Measurements from ENCODE around the gene PDE4B.

PDE4B gene

GRCh38 chr1:65939191-65939590 is 146.5 kb downstream of the PDE4B start:
- TF ChIP-seq POLR2A (IDR thresholded peaks at IDR 0.05; ENCODE audit: low read length) (no peak), GATA1 (IDR thresholded peaks at IDR 0.05; ENCODE audit: low read depth, low read length) (no peak)
- DNase-seq: no peak

DNA sequence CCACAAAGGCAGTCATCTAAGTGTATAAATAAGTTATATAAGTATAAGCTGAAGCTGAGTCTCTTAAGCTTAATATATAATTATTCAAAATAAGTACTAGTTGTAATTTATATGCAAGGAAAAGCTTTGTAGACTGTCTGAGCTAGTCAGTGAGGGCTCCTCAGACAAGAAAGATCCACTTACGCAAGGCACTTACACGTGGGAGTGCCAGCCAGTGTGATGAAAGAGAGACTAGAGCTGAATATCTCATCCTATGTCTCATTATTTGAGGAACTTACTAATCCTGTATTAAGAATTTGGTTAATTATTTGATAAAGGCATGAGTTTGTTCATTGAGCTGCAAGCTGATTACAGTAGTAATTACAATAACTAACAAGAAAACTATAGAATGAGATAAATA is 146.9 kb downstream of the PDE4B start:
- TF ChIP-seq GATA1 (IDR thresholded peaks at IDR 0.05; ENCODE audit: low read depth, low read length): no peak
- TF ChIP-seq POLR2A (IDR thresholded peaks at IDR 0.05; ENCODE audit: low read length): no peak
- DNase-seq: no peak

- no peak for DNase-seq
Measured at GRCh38 chr1:65940126-65940525, 147.4 kb downstream of the PDE4B start.

DNA sequence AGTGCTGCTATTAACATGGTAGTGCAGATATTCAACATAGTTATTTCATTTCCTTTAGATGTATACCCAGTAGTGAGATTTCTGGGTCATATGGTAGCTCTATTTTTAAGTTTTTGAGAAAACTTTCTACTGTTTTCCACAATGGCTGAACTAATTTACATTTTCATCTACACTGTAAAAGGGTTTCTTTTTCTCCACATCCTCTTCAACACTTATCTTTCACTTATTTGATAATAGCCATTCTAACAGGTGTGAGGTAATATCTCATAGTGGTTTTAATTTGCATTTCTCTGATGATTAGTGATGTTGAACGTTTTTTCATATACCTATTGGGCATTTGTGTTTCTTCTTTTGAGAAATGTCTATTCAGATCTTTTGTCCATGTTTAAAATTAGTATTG is 149.8 kb downstream of the PDE4B start:
- TF ChIP-seq GATA1 (IDR thresholded peaks at IDR 0.05; ENCODE audit: low read depth, low read length) (no peak), POLR2A (IDR thresholded peaks at IDR 0.05; ENCODE audit: low read length) (no peak)
- no peak for DNase-seq

More at GRCh38 chr1:65940126-65940525, 147.4 kb downstream of the PDE4B start:
- TF ChIP-seq GATA1 (IDR thresholded peaks at IDR 0.05; ENCODE audit: low read depth, low read length): no peak
- TF ChIP-seq POLR2A (IDR thresholded peaks at IDR 0.05; ENCODE audit: low read length): no peak

DNA sequence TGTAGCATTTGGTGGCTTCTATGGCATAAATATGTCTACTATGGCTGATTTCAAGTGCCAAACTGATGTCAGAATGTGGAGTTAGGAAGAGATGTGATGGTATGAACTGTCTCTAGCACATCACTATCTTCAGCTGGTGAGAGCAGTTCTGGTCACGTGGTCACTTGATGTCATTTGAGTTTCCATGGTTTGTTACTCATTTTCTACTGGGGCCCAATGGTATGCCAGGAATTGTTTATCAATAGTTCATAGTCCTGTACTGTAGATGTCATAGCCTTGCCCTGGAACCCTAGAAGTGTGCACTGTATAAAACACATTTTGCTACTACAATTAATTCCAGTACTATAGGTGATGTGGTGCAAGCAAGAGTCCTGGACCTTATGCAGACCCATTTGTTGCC is 153.7 kb downstream of the PDE4B start:
- TF ChIP-seq POLR2A (IDR thresholded peaks at IDR 0.05; ENCODE audit: low read length) (no peak), GATA1 (IDR thresholded peaks at IDR 0.05; ENCODE audit: low read depth, low read length) (no peak)
- DNase-seq: no peak

DNA sequence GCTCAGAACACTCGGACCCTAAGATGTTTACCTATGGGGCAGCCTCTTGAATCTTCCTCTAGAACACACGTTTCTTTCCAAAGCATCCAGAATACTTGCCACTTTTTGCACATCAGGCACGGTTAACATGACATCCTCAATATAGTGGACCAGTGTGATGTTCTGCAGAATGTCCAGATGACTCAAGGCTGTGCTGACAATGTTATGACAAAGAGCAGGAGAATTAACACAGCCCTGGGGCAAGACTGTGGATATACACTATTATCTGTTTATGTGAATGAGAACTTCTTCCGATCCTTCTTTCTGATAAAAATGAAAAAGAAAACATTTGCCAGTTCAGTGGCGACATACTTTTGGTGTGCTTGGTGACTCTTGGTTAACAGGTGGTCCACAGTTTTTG is 154.3 kb downstream of the PDE4B start:
- TF ChIP-seq GATA1 (IDR thresholded peaks at IDR 0.05; ENCODE audit: low read depth, low read length) (no peak), POLR2A (IDR thresholded peaks at IDR 0.05; ENCODE audit: low read length) (no peak)
- no peak for DNase-seq

DNA sequence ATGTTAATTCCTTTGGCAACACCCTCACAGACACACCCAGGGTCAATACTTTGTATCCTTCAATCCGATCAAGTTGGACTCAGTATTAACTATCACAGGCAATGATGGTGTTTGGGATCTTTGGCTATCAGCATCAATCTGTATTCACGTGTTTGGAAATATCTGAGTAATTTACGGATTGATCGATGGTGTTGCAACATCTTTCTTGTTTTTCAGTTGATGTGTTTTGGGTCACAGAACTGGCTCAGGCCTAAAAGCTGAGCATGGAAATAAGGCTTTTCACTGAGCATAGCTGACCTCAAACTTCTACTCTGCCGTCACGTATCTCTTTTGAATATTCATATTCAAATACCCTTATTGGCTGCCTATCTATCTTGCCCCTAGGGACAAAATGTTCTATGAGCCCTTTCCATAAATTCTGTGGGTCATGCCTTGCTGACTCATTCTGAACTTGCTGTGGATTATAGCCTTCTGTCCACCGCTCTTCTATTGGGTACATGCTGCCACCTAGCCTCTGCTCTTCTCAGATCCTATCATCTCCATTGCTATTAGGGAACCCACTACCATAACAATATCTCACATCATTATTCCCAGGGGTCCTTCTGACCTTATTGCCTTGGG is 156.0 kb downstream of the PDE4B start:
- TF ChIP-seq GATA1 (IDR thresholded peaks at IDR 0.05; ENCODE audit: low read depth, low read length) (no peak), POLR2A (IDR thresholded peaks at IDR 0.05; ENCODE audit: low read length) (no peak)
- peak; percentile 15 to 47 for DNase-seq

DNA sequence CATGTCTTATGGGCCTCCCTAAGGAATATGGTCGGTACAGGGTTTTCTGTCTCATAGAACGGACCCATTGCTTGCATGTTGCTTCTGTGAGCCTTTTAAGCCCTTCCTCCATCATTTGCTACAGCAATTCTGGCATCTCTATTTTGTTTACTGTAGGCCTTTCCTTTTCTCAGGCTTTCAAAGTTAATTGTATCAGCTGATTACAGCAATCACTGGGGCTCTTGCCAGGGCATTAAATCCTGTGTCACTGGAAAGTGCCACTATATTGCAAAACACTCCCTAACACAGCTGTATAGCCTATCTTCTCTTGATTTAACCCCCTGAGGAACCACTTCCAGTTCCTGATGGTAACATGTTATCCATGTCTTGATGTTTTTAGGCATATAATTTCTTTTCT is 156.5 kb downstream of the PDE4B start:
- no peak for DNase-seq
- TF ChIP-seq POLR2A (IDR thresholded peaks at IDR 0.05; ENCODE audit: low read length) (no peak), GATA1 (IDR thresholded peaks at IDR 0.05; ENCODE audit: low read depth, low read length) (no peak)

DNA sequence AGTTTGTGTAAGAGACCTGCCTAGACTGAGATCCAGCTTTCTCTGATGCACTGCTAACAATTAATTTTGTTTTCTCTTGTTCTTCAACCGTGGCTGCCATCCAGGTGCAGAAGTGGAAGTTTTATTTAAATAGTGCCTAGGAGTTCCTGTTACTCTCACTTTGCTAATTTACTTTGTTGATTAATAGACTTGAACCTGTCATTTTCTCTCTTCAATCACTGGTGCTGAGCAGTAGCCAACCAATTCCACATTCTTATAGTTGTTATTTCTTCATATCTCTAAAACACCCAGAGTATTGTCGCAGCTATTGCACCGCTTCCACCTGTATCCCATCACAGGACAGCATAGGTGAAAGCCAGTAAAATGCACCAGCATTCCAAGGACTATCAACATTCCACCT is 157.2 kb downstream of the PDE4B start:
- DNase-seq: no peak
- no peak for TF ChIP-seq POLR2A (IDR thresholded peaks at IDR 0.05; ENCODE audit: low read length)

GRCh38 chr1:65952696-65953095 is 160.0 kb downstream of the PDE4B start:
- peak in 1 of 2 experiments; percentile 15 for DNase-seq
- TF ChIP-seq POLR2A (IDR thresholded peaks at IDR 0.05; ENCODE audit: low read length) (no peak), GATA1 (IDR thresholded peaks at IDR 0.05; ENCODE audit: low read depth, low read length) (no peak)

DNA sequence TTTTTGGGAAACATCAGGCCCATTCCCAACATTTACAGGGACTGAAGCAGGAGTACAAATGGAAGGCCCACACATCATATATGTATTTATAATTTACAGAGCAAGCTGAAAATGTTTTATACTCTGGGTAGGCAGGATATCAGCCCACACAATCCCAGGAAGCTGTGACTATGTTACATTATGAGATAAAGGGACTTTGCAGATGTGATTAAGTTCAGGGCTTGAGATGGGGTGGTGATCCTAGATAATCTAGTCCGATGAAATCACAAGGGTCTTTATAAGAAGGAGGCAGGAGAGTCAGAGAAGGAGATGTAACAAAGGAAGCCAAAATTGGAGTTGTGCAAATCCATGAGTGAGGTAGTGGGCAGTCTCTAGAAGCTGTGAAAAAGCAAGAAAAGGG is 160.5 kb downstream of the PDE4B start:
- DNase-seq: no peak
- TF ChIP-seq POLR2A (IDR thresholded peaks at IDR 0.05; ENCODE audit: low read length): no peak
- TF ChIP-seq GATA1 (IDR thresholded peaks at IDR 0.05; ENCODE audit: low read depth, low read length): no peak

DNA sequence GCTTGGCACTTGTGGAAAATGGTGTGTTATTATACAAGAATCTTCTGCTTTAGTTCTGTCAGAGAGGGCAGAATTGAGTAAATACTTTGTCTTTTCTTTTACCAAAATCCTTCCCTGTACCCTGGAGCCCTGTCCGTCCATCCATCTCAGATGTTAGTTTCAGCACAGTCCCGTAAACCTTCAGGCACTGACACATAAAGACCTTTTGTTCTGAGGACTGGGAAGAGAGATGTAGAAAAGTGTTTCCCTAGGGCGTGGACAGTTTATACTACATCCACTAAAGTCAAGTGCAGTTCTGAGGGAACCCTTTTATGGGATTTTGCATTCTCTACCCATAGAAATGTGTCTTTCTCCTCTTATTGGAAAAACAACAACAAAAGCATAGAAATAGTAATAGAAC is 162.4 kb downstream of the PDE4B start:
- TF ChIP-seq GATA1 (IDR thresholded peaks at IDR 0.05; ENCODE audit: low read depth, low read length) (no peak), POLR2A (IDR thresholded peaks at IDR 0.05; ENCODE audit: low read length) (no peak)
- DNase-seq: no peak

DNA sequence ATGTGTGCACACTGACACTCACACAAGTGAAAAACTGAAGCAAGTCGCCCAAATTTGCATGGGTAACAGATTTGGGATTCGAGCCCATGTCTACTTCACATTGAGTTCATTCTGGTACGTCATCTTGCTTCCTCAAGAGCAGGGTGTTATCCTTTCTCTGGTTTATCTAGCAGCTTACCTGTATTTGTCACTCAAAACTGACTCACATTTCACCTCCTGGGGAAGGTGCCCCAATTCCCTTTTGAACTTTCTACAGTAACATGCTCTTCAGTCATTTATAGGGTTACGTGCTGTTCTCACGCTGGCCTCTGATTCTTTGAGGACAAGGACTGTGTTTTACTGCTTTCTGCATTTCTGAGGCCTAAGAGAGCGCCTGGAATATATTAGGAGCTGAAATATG is 162.8 kb downstream of the PDE4B start:
- DNase-seq: no peak
- no peak for TF ChIP-seq GATA1 (IDR thresholded peaks at IDR 0.05; ENCODE audit: low read depth, low read length)
- TF ChIP-seq POLR2A (IDR thresholded peaks at IDR 0.05; ENCODE audit: low read length): no peak

DNA sequence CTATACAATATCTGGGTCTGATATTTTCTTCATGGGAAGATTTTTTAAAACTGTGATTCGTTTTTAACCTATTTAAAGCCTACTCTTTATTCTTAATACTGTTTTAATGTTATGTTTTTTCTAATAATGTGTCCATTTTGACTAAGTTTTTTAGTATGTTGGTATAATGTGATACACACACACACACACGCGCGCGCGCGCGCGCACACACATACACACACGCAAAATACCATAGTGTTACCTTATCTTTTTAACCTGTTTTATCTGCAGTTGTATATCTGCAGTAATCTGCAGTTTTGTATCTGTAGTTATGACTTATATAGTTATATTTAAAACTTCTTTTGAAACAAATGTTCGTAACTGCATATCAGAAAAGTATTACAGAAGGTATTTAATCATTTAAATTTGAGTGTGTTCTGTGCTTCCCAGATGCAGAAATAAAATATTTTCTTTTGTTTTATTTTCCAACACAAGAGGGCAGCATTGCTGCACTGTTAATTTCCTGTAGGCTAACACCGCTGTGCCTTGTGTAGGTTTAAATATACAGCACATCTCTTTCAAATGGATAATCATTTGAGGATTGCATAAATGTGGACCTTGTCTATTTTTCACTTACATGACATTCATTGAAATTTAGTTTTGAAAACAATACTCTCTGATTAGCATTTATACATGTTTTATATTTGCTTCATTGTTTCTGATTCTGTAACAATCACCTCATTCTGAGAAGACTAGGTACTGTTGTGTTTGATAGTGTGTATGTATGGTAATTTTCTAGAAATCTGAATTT is 166.1 kb downstream of the PDE4B start:
- TF ChIP-seq GATA1 (IDR thresholded peaks at IDR 0.05; ENCODE audit: low read depth, low read length) (no peak), POLR2A (IDR thresholded peaks at IDR 0.05; ENCODE audit: low read length) (no peak)
- peak; percentile 40 to 70 for DNase-seq

All from erythroblast (primary cell).